Glutamatergic neuron (in vitro differentiated cells): ENCODE measurements around the gene CNP. TPM values are rescaled to one million over a fixed set of nuclear protein-coding genes. Genes with fewer than 3 reads are reported as not detected.

Experiments
- DNase-seq: peaks from one replicate; pipeline ENCODE4 v3.0.0; 2022
- H3K27ac Mint-ChIP-seq: one replicate; pipeline ENCODE4 v1.8.0; 2020; ENCODE audit warnings: mild to moderate bottlenecking, mixed read lengths, inconsistent platforms; ENCODE audit not compliant: unreplicated experiment
- H3K27me3 Mint-ChIP-seq: one replicate; pipeline ENCODE4 v1.8.0; 2020; ENCODE audit warnings: mild to moderate bottlenecking, moderate library complexity, mixed read lengths, inconsistent platforms; ENCODE audit not compliant: unreplicated experiment
- H3K36me3 Mint-ChIP-seq: one replicate; pipeline ENCODE4 v1.8.0; 2020; ENCODE audit warnings: mild to moderate bottlenecking, mixed read lengths, inconsistent platforms; ENCODE audit not compliant: unreplicated experiment
- H3K4me1 Mint-ChIP-seq: one replicate; pipeline ENCODE4 v1.8.0; 2020; ENCODE audit warnings: mild to moderate bottlenecking, low read depth, mixed read lengths, inconsistent platforms; ENCODE audit not compliant: unreplicated experiment
- H3K4me3 Mint-ChIP-seq: one replicate; pipeline ENCODE4 v1.8.0; 2020; ENCODE audit warnings: mild to moderate bottlenecking, mixed read lengths, inconsistent platforms; ENCODE audit not compliant: unreplicated experiment
- H3K9me3 Mint-ChIP-seq: one replicate; pipeline ENCODE4 v1.8.0; 2020; ENCODE audit warnings: mild to moderate bottlenecking, moderate library complexity, mixed read lengths, inconsistent platforms; ENCODE audit not compliant: unreplicated experiment
- CTCF ChIP-seq: fragments of 200-600 bp; sonication (generic); IDR thresholded peaks from one replicate; pipeline ENCODE4 v1.5.0; 2021; ENCODE audit not compliant: partially characterized antibody, unreplicated experiment
- total RNA-seq: library from RNA; stranded (reverse); fragmentation: NEBNext Ultra II Directional; extraction: Animal tissue kit (Norgen Biotek cat#: 25700); gene quantifications from one replicate; pipeline ENCODE4 v1.2.1, GENCODE V29; 2021; ENCODE audit not compliant: unreplicated experiment

The CNP gene
- total RNA-seq, 1 donor from 2014 or later, result 51.5 TPM

- DNase-seq, result no peak
- peaks cover 5% of the 10 kb centered on the region for H3K27me3 Mint-ChIP-seq
- H3K4me1 Mint-ChIP-seq, result no peaks in the 10 kb centered on the region
- H3K27ac Mint-ChIP-seq, result no peak overlapping the region
- peaks cover 7% of the 10 kb centered on the region for H3K36me3 Mint-ChIP-seq
- no peaks in the 10 kb centered on the region for H3K9me3 Mint-ChIP-seq
- H3K4me3 Mint-ChIP-seq, result no peak overlapping the region
- no peak for TF ChIP-seq CTCF
These were observed 17.9 kb downstream of the CNP start for GRCh38 chr17:41984454-41984853.

- Mint-ChIP-seq H3K9me3 (no peaks in the 10 kb centered on the region), H3K36me3 (peaks cover 7% of the 10 kb centered on the region), H3K4me3 (no peak overlapping the region), H3K27ac (no peak overlapping the region), H3K4me1 (no peaks in the 10 kb centered on the region), H3K27me3 (peaks cover 5% of the 10 kb centered on the region)
- DNase-seq, result no peak
- no peak for TF ChIP-seq CTCF
These were observed 19.3 kb downstream of the CNP start for GRCh38 chr17:41985919-41986318.

GRCh38 chr17:41986634-41987033 lies 20.0 kb downstream of the CNP start:
- TF ChIP-seq CTCF, result no peak
- Mint-ChIP-seq H3K4me3 (no peak overlapping the region), H3K27ac (no peak overlapping the region), H3K27me3 (peaks cover 7% of the 10 kb centered on the region), H3K9me3 (no peaks in the 10 kb centered on the region), H3K4me1 (no peaks in the 10 kb centered on the region), H3K36me3 (peaks cover 7% of the 10 kb centered on the region)
- no peak for DNase-seq

GRCh38 chr17:41987642-41988041 lies 21.0 kb downstream of the CNP start:
- TF ChIP-seq CTCF, result no peak
- Mint-ChIP-seq H3K27me3 (peaks cover 7% of the 10 kb centered on the region), H3K9me3 (no peaks in the 10 kb centered on the region), H3K4me3 (no peak overlapping the region), H3K4me1 (no peaks in the 10 kb centered on the region), H3K36me3 (peaks cover 7% of the 10 kb centered on the region), H3K27ac (no peak overlapping the region)
- DNase-seq, result peak; percentile 41

- Mint-ChIP-seq H3K27ac (no peak overlapping the region), H3K27me3 (peaks cover 9% of the 10 kb centered on the region), H3K9me3 (no peaks in the 10 kb centered on the region), H3K4me3 (no peak overlapping the region), H3K36me3 (peaks cover 6% of the 10 kb centered on the region), H3K4me1 (no peaks in the 10 kb centered on the region)
- TF ChIP-seq CTCF, result no peak
- DNase-seq, result no peak
These were observed 21.8 kb downstream of the CNP start for GRCh38 chr17:41988418-41988817.
